ENCODE measurements around the gene BECN2. TPM values are rescaled to one million over a fixed set of nuclear protein-coding genes. Genes with fewer than 3 reads are reported as not detected.

Gene BECN2, protein sequence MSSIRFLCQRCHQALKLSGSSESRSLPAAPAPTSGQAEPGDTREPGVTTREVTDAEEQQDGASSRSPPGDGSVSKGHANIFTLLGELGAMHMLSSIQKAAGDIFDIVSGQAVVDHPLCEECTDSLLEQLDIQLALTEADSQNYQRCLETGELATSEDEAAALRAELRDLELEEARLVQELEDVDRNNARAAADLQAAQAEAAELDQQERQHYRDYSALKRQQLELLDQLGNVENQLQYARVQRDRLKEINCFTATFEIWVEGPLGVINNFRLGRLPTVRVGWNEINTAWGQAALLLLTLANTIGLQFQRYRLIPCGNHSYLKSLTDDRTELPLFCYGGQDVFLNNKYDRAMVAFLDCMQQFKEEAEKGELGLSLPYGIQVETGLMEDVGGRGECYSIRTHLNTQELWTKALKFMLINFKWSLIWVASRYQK
- not detected for total RNA-seq
- not detected for polyA plus RNA-seq

DNA sequence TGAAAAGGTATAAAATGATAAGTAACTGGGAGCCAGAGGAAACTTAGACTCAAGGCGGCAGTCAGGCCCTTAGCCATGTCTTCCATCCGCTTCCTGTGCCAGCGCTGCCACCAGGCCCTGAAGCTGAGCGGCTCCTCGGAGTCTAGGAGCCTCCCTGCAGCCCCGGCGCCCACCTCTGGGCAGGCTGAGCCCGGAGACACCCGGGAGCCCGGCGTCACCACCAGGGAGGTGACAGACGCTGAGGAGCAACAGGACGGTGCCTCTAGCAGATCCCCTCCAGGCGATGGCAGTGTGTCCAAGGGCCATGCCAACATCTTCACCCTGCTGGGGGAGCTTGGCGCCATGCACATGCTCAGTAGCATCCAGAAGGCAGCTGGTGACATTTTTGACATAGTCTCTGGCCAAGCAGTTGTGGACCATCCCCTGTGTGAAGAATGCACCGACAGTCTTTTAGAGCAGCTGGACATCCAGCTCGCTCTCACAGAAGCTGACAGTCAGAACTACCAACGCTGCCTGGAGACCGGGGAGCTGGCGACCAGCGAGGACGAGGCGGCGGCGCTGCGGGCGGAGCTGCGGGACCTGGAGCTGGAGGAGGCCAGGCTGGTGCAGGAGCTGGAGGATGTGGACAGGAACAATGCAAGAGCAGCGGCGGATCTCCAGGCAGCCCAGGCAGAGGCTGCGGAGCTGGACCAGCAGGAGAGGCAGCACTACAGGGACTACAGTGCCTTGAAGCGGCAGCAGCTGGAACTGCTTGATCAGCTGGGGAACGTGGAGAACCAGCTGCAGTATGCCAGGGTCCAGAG lies at the start of gene BECN2:
TSS of gene BECN2 (plus strand) at position 76 of the 803 bp plus-strand sequence. CDS start at position 76, 0 bp downstream.
- H3K27ac ChIP-seq (ENCODE audit: low read depth) = no peak within 1 kb of the TSS
- H3K36me3 ChIP-seq (ENCODE audit: insufficient read depth) = no peaks in the 10 kb centered on the region
- 91% methylated on average over 33 of the region's 33 CpGs for WGBS
- DNase-seq (ENCODE audit: extremely low spot score) = no peak
- no peaks in the 10 kb centered on the region for H3K4me1 ChIP-seq (ENCODE audit: insufficient read depth)
- H3K4me3 ChIP-seq (ENCODE audit: low read depth, low read length) = no peak within 1 kb of the TSS

- WGBS = 89% methylated on average over 7 of the region's 7 CpGs
- no peaks in the 10 kb centered on the region for H3K4me1 ChIP-seq (ENCODE audit: insufficient read depth)
- DNase-seq (ENCODE audit: extremely low spot score) = no peak
- no peaks in the 10 kb centered on the region for H3K36me3 ChIP-seq (ENCODE audit: insufficient read depth)
- no peak overlapping the region for H3K4me3 ChIP-seq (ENCODE audit: low read depth, low read length)
- no peak overlapping the region for H3K27ac ChIP-seq (ENCODE audit: low read depth)
Measured at GRCh38 chr1:241916196-241916595, 41.4 kb upstream of the BECN2 start.

DNA sequence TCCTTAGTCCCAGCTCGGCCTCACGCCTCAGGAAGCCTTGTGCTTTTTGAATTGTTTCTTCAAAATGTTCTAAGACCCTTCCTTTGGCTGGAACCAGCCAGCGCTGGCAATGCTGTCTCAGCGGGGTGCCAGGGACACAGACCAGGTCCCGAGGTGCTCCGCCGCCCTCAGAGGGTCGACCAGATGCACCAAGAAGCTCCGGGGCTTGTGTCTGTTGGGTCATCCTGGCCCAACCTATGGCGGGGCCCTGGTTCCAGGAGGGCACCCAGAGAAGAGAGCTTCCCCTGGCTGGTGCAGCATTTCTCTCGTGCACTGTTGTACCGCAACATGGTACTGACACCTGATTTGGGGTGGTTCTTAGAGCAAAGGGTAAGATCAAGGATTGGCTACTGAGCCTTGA lies 40.1 kb upstream of the BECN2 start:
- no peaks in the 10 kb centered on the region for H3K36me3 ChIP-seq (ENCODE audit: insufficient read depth)
- 94% methylated on average over 12 of the region's 12 CpGs for WGBS
- no peak for DNase-seq (ENCODE audit: extremely low spot score)
- no peak overlapping the region for H3K4me3 ChIP-seq (ENCODE audit: low read depth, low read length)
- H3K27ac ChIP-seq (ENCODE audit: low read depth) = no peak overlapping the region
- no peaks in the 10 kb centered on the region for H3K4me1 ChIP-seq (ENCODE audit: insufficient read depth)

DNA sequence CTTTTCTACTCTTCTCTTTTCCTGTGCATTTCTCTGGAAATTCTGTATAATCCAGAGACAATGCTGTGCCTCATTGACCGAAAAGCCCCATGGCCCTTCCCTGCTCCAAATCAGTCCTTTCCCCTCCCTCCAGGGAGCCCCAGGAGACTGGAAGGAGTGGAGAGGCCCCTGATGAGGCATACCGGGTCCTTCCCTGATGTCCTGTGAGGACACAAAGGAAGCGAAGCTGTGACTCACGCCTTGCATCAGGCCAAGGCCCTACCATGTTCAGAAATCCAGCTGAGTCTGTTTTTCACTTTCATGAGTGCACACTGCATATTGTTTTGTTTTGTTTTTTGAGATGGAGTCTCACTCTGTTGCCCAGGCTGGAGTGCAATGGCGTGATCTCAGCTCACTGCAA lies 38.7 kb upstream of the BECN2 start:
- Histone ChIP-seq H3K4me1 (ENCODE audit: insufficient read depth) (no peaks in the 10 kb centered on the region), H3K27ac (ENCODE audit: low read depth) (no peak overlapping the region), H3K4me3 (ENCODE audit: low read depth, low read length) (no peak overlapping the region), H3K36me3 (ENCODE audit: insufficient read depth) (no peaks in the 10 kb centered on the region)
- no peak for DNase-seq (ENCODE audit: extremely low spot score)
- WGBS = 59% methylated on average over 5 of the region's 5 CpGs

- Histone ChIP-seq H3K27ac (ENCODE audit: low read depth) (no peak overlapping the region), H3K4me3 (ENCODE audit: low read depth, low read length) (no peak overlapping the region), H3K36me3 (ENCODE audit: insufficient read depth) (no peaks in the 10 kb centered on the region), H3K4me1 (ENCODE audit: insufficient read depth) (no peaks in the 10 kb centered on the region)
- DNase-seq (ENCODE audit: extremely low spot score) = no peak
- WGBS = 88% methylated on average over 10 of the region's 10 CpGs
Measured at GRCh38 chr1:241924080-241924808, 33.3 kb upstream of the BECN2 start.

GRCh38 chr1:241926141-241926540 lies 31.4 kb upstream of the BECN2 start:
- Histone ChIP-seq H3K36me3 (ENCODE audit: insufficient read depth) (no peaks in the 10 kb centered on the region), H3K27ac (ENCODE audit: low read depth) (no peak overlapping the region), H3K4me3 (ENCODE audit: low read depth, low read length) (no peak overlapping the region), H3K4me1 (ENCODE audit: insufficient read depth) (no peaks in the 10 kb centered on the region)
- WGBS = 73% methylated on average over 5 of the region's 5 CpGs
- no peak for DNase-seq (ENCODE audit: extremely low spot score)

GRCh38 chr1:241927321-241927720 lies 30.2 kb upstream of the BECN2 start:
- no peaks in the 10 kb centered on the region for H3K4me1 ChIP-seq (ENCODE audit: insufficient read depth)
- H3K4me3 ChIP-seq (ENCODE audit: low read depth, low read length) = no peak overlapping the region
- 82% methylated on average over 4 of the region's 4 CpGs for WGBS
- no peak overlapping the region for H3K27ac ChIP-seq (ENCODE audit: low read depth)
- DNase-seq (ENCODE audit: extremely low spot score) = no peak
- no peaks in the 10 kb centered on the region for H3K36me3 ChIP-seq (ENCODE audit: insufficient read depth)

DNA sequence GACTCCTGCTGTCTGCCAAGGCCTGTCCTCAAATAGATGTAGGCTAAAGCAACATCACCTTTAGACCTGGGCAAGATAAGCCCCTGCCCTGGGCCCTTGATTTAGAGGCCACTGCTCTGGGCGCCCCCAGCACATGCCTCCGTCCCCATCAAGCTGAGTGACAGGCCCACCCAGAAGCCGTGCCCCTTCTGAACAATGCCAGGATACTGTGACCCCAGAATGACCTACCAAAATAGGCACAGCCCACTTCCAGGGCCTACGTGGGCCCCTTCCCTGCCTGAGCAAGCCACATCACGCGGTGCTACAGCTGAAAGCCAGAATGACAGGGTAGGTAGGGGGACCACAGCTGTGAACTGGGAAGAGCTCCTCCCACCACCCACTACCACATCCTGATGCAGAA lies 24.7 kb upstream of the BECN2 start:
- Histone ChIP-seq H3K27ac (ENCODE audit: low read depth) (no peak overlapping the region), H3K36me3 (ENCODE audit: insufficient read depth) (no peaks in the 10 kb centered on the region), H3K4me1 (ENCODE audit: insufficient read depth) (no peaks in the 10 kb centered on the region), H3K4me3 (ENCODE audit: low read depth, low read length) (no peak overlapping the region)
- WGBS = 51% methylated on average over 6 of the region's 6 CpGs
- no peak for DNase-seq (ENCODE audit: extremely low spot score)

DNA sequence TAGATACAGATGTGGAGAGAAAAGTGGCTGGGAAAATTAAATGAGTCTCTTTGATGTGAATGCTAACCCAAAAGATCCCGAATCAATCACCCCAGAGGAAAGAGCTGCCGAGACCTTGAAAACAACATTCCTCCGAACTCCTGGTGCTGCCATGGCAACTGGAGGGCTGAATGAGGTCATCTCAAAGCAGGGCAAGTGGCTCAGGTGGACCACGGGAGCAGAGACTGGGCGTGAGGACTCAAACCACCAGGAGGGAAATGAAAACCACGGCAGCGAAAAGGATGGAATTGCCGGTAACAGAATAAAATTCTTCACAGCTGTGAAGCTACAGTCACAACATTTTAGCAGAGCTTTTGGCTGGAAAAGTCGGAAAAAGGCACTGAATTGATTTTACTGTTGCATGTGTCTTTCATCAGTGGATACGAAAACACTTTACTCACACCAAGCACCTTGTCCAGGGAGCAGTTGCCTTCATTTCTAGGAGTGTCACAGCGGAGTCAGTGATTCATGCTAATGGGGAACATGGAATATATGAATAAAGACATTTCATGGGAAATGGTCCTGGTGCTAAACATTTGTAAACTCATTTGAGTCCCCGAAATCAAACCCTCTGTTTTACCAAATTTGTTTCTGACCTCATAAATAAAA lies 23.2 kb upstream of the BECN2 start:
- no peak for DNase-seq (ENCODE audit: extremely low spot score)

DNA sequence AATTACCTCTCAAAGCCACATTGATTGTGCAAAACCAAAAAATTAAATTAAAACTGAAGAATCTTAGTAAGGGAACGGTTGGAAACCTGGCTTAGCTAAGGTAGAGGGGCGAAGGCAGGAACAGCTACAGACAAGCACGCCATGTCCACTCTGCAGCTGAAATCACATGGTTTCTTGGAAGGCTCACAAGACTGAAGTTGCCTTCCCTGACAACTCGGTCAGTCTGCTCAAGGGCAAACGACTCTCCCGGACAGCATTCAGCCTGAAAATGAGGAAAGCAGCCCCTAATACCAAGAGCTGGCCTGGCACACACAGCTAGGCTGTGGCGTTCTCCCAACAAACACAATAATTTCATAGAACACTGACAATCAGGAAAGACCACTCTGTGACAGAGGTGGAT lies 22.7 kb upstream of the BECN2 start:
- Histone ChIP-seq H3K4me3 (ENCODE audit: low read depth, low read length) (no peak overlapping the region), H3K4me1 (ENCODE audit: insufficient read depth) (no peaks in the 10 kb centered on the region), H3K27ac (ENCODE audit: low read depth) (no peak overlapping the region), H3K36me3 (ENCODE audit: insufficient read depth) (no peaks in the 10 kb centered on the region)
- WGBS = 78% methylated on average over 7 of the region's 7 CpGs
- no peak for DNase-seq (ENCODE audit: extremely low spot score)

More for the DNA sequence above, 23.2 kb upstream of the BECN2 start:
- 47% methylated on average over 12 of the region's 12 CpGs for WGBS
- no peaks in the 10 kb centered on the region for H3K4me1 ChIP-seq (ENCODE audit: insufficient read depth)
- no peak overlapping the region for H3K4me3 ChIP-seq (ENCODE audit: low read depth, low read length)
- no peaks in the 10 kb centered on the region for H3K36me3 ChIP-seq (ENCODE audit: insufficient read depth)
- H3K27ac ChIP-seq (ENCODE audit: low read depth) = no peak overlapping the region

DNA sequence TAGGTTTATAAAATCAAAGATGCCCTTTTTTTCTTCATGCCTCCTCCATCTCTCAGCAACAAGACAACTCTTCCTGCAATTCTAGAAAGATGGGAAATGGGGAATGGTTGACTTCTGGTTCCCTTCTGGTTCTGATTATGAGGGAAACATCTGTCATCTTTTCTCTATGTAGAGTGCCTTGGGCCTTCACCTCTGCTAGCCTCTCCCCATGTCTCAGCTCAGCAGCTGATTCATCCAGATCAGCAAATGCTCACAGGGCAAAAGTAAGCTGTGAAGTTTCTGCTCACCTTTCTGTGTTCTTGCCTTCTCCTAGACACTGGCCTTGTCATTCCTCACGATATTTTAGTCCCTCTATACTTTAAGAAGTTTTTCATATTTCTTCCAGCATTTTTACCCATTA lies 17.8 kb upstream of the BECN2 start:
- WGBS = 65% methylated on average over 1 of the region's 1 CpG
- Histone ChIP-seq H3K36me3 (ENCODE audit: insufficient read depth) (no peaks in the 10 kb centered on the region), H3K27ac (ENCODE audit: low read depth) (no peak overlapping the region), H3K4me3 (ENCODE audit: low read depth, low read length) (no peak overlapping the region), H3K4me1 (ENCODE audit: insufficient read depth) (no peaks in the 10 kb centered on the region)
- DNase-seq (ENCODE audit: extremely low spot score) = no peak

GRCh38 chr1:241942738-241943137 lies 14.8 kb upstream of the BECN2 start:
- H3K4me3 ChIP-seq (ENCODE audit: low read depth, low read length) = no peak overlapping the region
- 83% methylated on average over 4 of the region's 4 CpGs for WGBS
- DNase-seq (ENCODE audit: extremely low spot score) = no peak
- no peaks in the 10 kb centered on the region for H3K36me3 ChIP-seq (ENCODE audit: insufficient read depth)
- no peaks in the 10 kb centered on the region for H3K4me1 ChIP-seq (ENCODE audit: insufficient read depth)
- no peak overlapping the region for H3K27ac ChIP-seq (ENCODE audit: low read depth)

DNA sequence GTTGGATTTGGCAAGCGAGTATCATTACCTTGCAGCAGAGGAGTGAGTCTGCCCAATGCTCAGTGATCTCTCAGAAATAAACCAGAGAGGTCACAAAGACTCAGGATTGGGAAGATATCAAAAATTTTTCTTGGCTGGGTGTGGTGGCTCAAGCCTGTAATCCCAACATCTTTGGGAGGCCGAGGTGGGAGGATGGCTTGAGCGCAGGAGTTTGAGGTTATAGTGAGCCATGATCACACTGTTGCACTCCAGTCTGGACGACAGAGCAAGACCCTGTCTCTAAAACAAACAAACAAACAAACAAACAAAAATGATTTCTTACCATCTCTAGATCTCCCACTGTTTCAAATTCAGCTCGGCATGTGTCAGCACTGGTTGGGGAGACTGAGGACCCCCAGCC lies 13.3 kb upstream of the BECN2 start:
- H3K27ac ChIP-seq (ENCODE audit: low read depth) = no peak overlapping the region
- H3K4me1 ChIP-seq (ENCODE audit: insufficient read depth) = no peaks in the 10 kb centered on the region
- 85% methylated on average over 5 of the region's 5 CpGs for WGBS
- H3K36me3 ChIP-seq (ENCODE audit: insufficient read depth) = no peaks in the 10 kb centered on the region
- DNase-seq (ENCODE audit: extremely low spot score) = no peak
- H3K4me3 ChIP-seq (ENCODE audit: low read depth, low read length) = no peak overlapping the region

Measured in urinary bladder (tissue), 4 donors.